GM18870 (cell line): ENCODE results near the gene APBB2.
"Not testable (repeated sequence)": the region's sequence is repeated elsewhere in the genome, so short reads cannot be mapped to it uniquely, and the experiment has no call there.

ENCODE experiments used
- ATAC-seq: cut with Tn5 transposase; IDR thresholded peaks from one replicate; pipeline ENCODE4 v1.9.1; 2021; ENCODE audit warnings: moderate library complexity; ENCODE audit not compliant: unreplicated experiment

APBB2 gene

GRCh38 chr4:40952672-40953071 is 261.7 kb downstream of the APBB2 start:
- no peak for ATAC-seq

- no peak for ATAC-seq
Observed at GRCh38 chr4:40952217-40952616, 262.1 kb downstream of the APBB2 start.

DNA sequence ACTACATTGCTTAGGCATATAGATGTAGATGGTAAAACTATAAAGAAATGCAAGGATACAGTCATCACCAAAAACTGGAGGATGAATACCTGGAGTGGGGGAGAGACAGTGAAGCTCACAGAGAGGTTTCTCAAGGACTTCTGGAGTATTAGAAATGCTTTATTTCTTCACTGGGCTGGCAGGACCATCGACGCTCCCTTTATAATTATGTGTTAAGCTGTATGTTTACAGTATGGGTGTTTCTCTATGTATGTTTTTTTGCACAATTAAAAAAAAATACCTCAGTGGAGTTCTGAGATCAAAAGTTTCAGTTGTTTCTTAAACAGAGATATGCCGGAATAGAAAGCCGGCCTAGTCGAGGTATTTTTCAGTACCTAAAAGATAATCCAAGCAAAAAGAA is 263.3 kb downstream of the APBB2 start:
- no peak for ATAC-seq

GRCh38 chr4:40949358-40950100 is 264.8 kb downstream of the APBB2 start:
- ATAC-seq: no peak

DNA sequence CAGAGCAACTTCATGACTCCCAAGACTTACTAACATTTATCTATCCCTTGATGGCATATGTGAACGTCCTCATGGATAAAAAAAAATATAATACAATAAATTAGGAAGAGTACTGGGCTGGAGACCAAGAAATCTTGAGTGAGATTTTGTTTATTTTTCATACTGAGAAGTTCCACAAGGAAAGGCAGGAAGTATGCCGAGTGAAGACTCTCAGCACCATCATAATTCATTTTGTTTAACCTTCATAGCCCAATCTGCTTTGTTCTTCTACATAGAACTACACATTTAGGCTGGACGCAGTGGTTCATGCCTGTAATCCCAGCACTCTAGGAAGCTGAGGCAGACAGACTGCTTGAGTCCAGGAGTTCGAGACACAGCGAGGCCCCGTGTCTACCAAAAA is 266.3 kb downstream of the APBB2 start:
- no peak for ATAC-seq

DNA sequence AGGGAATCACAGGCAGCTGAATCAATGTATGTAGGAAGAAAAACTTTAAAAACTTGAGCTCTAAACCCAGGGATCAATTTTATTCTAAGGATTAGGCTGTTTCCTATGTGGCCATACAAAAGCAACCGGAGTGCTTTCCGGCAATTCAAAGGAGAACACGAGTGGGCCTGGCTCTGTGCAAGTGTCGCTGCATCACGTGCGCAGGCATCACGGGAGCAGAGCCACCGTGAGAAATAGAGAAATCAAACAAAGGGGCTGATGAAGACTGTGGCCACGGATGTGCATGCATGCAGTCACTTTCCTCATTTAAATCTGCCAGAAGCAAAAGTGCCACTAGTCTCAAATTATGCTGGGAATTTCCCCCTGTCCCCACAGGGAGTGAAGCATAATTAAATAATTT is 267.7 kb downstream of the APBB2 start:
- ATAC-seq: no peak

GRCh38 chr4:40940756-40941155 is 273.6 kb downstream of the APBB2 start:
- no peak for ATAC-seq

DNA sequence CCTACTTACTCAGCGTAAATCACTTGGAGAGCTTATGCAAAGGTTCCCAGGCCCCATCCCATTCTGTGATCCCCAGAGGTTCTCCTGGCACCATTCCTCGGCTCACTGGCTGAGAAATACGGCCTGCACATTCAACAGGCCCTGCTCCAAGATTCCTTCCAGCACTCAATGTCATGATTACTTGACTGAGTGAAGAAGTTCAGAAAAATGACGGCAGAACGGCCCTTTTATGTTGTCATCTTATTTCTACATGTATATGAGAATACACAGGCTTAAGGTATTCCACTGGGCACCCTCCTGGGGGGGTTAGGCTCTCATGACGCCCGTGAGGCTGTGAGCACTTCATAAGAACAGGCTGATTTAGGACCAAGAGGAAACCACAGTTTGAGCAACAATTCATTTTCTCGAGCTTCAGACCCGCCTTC is 274.0 kb downstream of the APBB2 start:
- no peak for ATAC-seq

DNA sequence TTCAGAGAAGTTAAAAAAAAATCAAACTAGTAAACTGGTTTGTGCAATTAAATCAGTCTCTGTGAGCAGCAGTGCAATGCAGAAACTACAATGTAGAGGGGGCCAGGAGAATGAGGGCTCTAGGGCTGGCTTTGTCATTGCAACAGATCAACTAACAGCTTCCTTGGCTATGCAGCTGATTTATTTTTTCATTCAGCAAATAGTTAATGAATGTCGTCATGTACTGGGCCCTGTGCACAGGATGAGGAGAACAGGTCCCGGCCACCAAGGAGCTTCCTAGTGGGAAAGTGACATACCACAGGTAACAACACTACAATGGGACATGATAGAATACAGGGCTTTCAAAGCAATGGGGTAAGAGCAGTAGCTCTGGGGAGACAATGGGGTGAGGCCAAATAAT is 274.5 kb downstream of the APBB2 start:
- no peak for ATAC-seq

DNA sequence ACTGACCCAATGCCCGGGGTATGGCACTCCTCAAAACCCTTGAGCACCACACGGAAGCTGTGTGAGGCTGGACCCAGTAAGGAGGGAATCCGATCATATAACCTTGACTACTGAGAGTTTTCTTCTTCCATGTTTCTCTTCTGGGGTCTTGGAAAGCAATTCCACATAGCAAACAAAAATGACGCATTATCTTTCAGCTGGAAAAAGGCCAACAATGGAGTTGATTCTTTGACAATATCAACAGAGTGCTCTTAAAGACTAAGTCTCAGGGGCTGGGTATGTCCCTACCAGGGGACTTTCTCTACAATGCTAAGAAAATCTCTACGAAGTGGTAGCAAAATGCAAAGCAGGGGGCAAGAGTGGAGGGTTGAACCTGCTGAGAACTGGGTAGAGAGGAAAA is 276.0 kb downstream of the APBB2 start:
- no peak for ATAC-seq

DNA sequence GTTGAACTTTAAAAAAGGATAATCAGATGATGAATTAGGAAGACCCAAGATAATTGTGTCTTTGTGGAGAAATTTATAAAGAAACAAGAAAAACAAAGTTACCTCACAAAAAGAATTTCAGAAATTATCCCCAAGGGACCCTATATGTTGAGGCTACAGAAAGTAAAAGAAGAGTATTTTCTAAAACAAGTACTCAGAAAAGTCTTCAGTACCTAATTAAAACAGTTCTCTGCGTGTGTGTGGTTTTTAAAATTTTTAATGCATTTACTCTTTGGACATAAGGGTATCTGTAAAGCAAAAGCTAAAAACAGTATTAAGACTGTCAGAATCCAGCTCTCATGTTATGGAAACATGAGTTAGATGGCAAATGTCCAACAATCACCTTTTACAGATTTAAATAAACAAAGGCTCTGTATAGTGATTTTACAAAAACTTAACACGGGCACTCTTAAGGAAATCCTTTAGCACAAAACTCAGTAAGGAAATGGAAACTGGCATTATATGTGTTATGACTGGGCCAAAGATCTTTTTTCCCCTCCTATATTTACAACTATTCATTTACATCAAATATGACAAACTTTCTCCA is 277.1 kb downstream of the APBB2 start:
- no peak for ATAC-seq

- ATAC-seq: no peak
Observed at GRCh38 chr4:40934676-40935075, 279.7 kb downstream of the APBB2 start.

GRCh38 chr4:40933272-40934053 is 280.9 kb downstream of the APBB2 start:
- no peak for ATAC-seq

DNA sequence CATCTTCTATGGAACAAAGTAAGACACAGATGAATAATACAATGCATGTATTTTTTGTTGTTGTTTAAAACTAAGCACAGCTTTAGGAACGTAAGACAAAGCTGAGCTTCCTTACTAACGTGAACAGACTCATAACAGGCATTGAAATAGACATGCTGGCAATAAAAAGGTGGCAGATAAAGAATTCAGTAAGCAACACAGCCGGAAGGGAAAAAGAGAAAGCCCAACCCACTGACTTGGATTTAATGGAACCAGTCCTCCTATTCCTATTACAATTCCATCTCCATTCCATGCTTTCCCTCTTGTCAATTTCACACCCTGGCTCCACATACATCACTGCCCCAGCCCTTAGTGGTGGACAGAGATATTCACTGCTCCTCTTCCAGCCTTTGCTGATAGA is 282.5 kb downstream of the APBB2 start:
- no peak for ATAC-seq

DNA sequence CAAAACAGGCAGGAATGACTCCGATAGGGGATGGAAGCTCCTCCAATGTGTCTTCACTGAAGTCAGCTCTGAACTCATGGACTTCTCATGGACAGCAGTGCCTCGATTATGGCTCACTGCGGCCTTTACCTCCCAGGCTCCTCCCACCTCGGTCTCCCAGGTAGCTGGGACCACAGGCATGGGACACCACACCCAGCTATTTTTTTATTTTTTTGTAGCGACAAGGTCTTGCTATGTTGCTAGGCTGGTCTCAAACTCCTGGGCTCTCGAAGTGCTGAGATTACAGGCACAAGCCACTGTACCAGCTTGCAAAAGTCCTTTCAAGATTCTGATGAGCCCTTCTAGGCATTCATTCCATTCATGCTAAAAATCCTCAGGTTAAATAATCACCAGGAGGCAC is 283.1 kb downstream of the APBB2 start:
- no peak for ATAC-seq

- no peak for ATAC-seq
Observed at GRCh38 chr4:40927074-40927473, 287.3 kb downstream of the APBB2 start.

GRCh38 chr4:40924793-40925117 is 289.6 kb downstream of the APBB2 start:
- no peak for ATAC-seq

DNA sequence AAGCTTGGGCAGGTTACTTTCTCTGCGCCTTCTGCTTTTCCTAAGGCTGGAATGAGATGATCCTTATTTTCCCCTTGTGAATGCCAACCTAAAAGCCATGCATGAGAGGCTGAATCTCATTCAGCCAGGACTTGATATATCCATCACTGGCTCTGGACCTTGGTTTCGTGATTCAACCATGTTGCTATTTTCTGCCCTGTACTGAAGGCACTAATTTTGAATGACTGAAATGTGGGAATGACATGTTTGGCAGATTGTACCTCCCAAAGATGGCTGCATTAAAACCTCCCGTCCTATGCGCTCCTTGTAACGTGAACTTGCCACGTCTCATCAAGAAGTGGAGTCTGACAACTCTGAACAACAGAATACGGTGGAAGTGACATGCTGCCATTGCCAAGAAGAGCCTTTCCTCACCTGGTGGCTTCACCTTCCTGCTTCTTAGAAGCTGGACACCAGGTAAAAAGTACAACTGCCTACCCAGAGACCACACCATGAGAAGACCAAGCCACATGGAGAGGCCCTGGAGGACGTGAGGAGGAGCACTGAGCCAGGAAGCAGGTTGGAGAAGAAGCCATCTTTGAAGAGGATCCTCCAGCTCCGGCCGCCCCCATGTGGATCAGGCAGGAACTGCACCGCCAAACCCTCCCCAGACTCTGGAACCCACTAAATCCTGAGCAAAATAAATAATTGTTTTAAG is 290.1 kb downstream of the APBB2 start:
- no peak for ATAC-seq

DNA sequence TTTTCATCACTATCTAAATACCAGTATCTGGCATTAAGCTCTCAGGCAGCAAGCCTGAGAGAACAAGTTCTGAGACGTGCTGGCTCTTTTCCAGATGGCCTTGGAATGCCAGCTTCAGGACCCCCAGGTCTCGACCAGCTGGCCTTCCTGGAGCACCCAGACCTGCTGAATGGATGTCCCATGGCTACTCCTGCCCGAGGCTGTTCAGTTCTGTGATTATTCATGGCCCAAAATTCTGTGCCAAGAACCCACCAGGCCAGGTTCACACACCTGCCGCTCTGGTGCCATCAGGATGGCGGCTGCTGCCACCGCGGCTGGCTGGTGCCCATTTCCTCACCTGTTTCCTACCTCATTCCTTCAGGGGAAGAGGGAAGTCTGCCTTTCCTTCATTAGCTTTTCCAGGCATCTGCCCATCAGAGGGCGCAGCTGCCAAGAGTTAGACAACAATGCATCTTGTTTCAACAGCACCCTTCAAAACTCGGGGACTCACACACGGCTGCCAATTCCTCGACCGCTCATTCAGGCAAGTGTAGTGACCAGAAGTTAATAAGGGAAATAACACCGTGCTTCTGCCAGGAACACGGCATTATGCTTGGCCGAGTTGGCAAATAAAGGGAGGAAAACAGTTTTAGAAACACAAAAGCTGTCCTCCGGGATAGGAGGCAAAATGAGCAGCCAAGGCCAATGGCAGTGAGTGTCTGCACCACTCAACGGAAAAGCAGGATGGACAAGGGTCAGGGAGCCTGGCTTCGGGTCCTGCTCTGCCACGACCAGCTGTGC is 290.8 kb downstream of the APBB2 start:
- no peak for ATAC-seq

- not testable (repeated sequence) for ATAC-seq
Observed at GRCh38 chr4:40919976-40920375, 294.4 kb downstream of the APBB2 start.

DNA sequence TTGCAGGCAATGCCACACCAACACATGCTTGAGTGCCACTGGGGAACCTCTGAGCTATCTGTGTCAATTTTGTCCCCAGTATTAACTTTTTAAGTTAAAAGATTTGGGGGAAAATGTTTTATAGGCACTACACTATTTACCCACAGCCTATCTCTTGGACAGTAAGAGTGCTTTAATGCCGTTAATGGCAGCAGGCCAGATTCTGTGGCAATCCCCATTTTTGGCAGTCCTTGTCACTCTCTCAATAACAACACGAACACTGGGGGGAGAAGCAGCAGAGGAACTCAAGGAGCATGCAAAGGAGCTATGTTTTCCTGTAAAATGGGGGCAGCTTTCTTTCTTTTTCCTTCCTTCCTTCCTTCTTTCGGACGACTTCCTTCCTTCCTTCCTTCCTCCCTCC is 296.0 kb downstream of the APBB2 start:
- no peak for ATAC-seq
